A673 (cell line): ENCODE data around the gene MYCL.

Source experiments
- CTCF ChIP-seq: fragments of 300-800, 200-600 bp; sonication (generic); conservative IDR thresholded peaks from 2 replicates; pipeline ENCODE4 v1.5.1; 2017; ENCODE audit warnings: low read depth, mild to moderate bottlenecking, antibody characterized with exemption, low read length, moderate library complexity, mixed read lengths
- EZH2 ChIP-seq: fragments of 200-600 bp; sonication (generic); IDR thresholded peaks from 2 replicates; pipeline ENCODE4 v1.6.1; 2017; ENCODE audit warnings: borderline replicate concordance, low read depth, mild to moderate bottlenecking, mixed read lengths, antibody characterized with exemption, low read length; ENCODE audit not compliant: poor library complexity, severe bottlenecking

- TF ChIP-seq CTCF (no peak), EZH2 (no peak)
These were observed 43.4 kb downstream of the MYCL start for GRCh38 chr1:39858315-39858714.
